ENCODE results near the gene RPS16. TPM values are rescaled to one million over a fixed set of nuclear protein-coding genes. Genes with fewer than 3 reads are reported as not detected.

RPS16 gene
- total and polyA plus RNA-seq, 2 experiments from 2014 or later: 207 to 1,901 TPM

DNA sequence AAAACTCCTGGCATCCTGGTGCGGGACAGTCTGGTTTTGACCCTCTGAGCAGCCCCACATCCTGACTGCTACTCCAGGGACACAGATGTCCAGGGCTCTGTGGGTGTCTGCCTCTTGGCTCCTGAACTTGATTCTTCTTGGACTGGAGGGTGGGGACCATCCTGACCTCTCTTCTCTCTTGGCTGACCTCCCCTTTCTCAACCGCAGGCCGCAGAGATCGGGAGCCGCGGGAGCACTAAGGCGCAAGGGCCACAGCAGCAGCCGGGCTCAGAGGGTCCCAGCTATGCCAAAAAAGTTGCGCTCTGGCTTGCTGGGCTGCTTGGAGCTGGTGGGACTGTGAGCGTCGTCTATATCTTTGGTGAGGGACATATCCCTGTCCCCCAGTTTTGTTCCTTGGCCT is 45.9 kb upstream of the RPS16 start (continued):
- TF ChIP-seq, protein P1, sequence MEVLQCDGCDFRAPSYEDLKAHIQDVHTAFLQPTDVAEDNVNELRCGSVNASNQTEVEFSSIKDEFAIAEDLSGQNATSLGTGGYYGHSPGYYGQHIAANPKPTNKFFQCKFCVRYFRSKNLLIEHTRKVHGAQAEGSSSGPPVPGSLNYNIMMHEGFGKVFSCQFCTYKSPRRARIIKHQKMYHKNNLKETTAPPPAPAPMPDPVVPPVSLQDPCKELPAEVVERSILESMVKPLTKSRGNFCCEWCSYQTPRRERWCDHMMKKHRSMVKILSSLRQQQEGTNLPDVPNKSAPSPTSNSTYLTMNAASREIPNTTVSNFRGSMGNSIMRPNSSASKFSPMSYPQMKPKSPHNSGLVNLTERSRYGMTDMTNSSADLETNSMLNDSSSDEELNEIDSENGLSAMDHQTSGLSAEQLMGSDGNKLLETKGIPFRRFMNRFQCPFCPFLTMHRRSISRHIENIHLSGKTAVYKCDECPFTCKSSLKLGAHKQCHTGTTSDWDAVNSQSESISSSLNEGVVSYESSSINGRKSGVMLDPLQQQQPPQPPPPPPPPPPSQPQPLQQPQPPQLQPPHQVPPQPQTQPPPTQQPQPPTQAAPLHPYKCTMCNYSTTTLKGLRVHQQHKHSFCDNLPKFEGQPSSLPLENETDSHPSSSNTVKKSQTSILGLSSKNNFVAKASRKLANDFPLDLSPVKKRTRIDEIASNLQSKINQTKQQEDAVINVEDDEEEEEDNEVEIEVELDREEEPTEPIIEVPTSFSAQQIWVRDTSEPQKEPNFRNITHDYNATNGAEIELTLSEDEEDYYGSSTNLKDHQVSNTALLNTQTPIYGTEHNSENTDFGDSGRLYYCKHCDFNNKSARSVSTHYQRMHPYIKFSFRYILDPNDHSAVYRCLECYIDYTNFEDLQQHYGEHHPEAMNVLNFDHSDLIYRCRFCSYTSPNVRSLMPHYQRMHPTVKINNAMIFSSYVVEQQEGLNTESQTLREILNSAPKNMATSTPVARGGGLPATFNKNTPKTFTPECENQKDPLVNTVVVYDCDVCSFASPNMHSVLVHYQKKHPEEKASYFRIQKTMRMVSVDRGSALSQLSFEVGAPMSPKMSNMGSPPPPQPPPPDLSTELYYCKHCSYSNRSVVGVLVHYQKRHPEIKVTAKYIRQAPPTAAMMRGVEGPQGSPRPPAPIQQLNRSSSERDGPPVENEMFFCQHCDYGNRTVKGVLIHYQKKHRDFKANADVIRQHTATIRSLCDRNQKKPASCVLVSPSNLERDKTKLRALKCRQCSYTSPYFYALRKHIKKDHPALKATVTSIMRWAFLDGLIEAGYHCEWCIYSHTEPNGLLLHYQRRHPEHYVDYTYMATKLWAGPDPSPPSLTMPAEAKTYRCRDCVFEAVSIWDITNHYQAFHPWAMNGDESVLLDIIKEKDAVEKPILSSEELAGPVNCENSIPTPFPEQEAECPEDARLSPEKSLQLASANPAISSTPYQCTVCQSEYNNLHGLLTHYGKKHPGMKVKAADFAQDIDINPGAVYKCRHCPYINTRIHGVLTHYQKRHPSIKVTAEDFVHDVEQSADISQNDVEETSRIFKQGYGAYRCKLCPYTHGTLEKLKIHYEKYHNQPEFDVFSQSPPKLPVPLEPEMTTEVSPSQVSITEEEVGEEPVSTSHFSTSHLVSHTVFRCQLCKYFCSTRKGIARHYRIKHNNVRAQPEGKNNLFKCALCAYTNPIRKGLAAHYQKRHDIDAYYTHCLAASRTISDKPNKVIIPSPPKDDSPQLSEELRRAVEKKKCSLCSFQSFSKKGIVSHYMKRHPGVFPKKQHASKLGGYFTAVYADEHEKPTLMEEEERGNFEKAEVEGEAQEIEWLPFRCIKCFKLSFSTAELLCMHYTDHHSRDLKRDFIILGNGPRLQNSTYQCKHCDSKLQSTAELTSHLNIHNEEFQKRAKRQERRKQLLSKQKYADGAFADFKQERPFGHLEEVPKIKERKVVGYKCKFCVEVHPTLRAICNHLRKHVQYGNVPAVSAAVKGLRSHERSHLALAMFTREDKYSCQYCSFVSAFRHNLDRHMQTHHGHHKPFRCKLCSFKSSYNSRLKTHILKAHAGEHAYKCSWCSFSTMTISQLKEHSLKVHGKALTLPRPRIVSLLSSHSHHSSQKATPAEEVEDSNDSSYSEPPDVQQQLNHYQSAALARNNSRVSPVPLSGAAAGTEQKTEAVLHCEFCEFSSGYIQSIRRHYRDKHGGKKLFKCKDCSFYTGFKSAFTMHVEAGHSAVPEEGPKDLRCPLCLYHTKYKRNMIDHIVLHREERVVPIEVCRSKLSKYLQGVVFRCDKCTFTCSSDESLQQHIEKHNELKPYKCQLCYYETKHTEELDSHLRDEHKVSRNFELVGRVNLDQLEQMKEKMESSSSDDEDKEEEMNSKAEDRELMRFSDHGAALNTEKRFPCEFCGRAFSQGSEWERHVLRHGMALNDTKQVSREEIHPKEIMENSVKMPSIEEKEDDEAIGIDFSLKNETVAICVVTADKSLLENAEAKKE (CRISPR knock-in tag; IDR thresholded peaks at IDR 0.05): no peak
- TF ChIP-seq STAT1 (IDR thresholded peaks at IDR 0.05; ENCODE audit: unreplicated experiment): no peak

DNA sequence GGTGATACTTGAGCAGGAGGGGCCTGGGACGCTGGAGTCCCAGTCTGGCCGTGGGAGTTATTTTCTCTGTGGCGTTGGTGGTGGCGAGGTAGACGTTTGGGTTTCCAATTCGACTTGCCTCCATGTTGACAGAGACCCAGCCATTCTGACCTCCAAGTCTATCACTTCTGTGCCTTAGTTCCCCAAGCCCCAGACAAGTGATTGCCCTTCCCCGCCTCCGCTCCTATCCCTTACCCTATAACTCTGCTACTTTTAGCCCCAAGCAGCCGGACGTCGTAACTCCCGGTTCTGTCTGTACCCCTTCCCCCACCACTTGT is 45.4 kb upstream of the RPS16 start:
- ATAC-seq: peak; percentile 3; the same call in 2 of the 3 replicates
- H3K27ac Mint-ChIP-seq: peak overlapping the region; percentile 96
- H2AFZ ChIP-seq: no peak overlapping the region

More for the DNA sequence above, 45.4 kb upstream of the RPS16 start:
- H4K20me1 ChIP-seq (replicated peaks; ENCODE audit: insufficient read depth): peaks cover 5% of the 10 kb centered on the region
- TF ChIP-seq CREB1 (CRISPR knock-in tag; IDR thresholded peaks at IDR 0.05; ENCODE audit: low read depth) (no peak), ZNF331 (CRISPR knock-in tag; IDR thresholded peaks at IDR 0.05; ENCODE audit: low read depth) (no peak), JUNB (IDR thresholded peaks at IDR 0.05; ENCODE audit: unreplicated experiment) (no peak)
- TF ChIP-seq, protein P2, sequence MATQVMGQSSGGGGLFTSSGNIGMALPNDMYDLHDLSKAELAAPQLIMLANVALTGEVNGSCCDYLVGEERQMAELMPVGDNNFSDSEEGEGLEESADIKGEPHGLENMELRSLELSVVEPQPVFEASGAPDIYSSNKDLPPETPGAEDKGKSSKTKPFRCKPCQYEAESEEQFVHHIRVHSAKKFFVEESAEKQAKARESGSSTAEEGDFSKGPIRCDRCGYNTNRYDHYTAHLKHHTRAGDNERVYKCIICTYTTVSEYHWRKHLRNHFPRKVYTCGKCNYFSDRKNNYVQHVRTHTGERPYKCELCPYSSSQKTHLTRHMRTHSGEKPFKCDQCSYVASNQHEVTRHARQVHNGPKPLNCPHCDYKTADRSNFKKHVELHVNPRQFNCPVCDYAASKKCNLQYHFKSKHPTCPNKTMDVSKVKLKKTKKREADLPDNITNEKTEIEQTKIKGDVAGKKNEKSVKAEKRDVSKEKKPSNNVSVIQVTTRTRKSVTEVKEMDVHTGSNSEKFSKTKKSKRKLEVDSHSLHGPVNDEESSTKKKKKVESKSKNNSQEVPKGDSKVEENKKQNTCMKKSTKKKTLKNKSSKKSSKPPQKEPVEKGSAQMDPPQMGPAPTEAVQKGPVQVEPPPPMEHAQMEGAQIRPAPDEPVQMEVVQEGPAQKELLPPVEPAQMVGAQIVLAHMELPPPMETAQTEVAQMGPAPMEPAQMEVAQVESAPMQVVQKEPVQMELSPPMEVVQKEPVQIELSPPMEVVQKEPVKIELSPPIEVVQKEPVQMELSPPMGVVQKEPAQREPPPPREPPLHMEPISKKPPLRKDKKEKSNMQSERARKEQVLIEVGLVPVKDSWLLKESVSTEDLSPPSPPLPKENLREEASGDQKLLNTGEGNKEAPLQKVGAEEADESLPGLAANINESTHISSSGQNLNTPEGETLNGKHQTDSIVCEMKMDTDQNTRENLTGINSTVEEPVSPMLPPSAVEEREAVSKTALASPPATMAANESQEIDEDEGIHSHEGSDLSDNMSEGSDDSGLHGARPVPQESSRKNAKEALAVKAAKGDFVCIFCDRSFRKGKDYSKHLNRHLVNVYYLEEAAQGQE (IDR thresholded peaks at IDR 0.05; ENCODE audit: unreplicated experiment): no peak
- H3K9me2 ChIP-seq (ENCODE audit: insufficient read depth): no peaks in the 10 kb centered on the region
- H3K79me2 ChIP-seq (replicated peaks; ENCODE audit: insufficient read depth): peaks cover 26% of the 10 kb centered on the region
- peaks cover 17% of the 10 kb centered on the region; the same call in 1 of the 2 replicates for H3K36me3 ChIP-seq (ENCODE audit: insufficient read depth)
- Mint-ChIP-seq H3K4me1 (peaks cover 18% of the 10 kb centered on the region), H3K9me3 (no peaks in the 10 kb centered on the region), H3K4me3 (peak overlapping the region; percentile 96), H3K27me3 (ENCODE audit: insufficient read depth, low read depth, poor library complexity) (peaks cover 12% of the 10 kb centered on the region), H3K36me3 (ENCODE audit: low read depth) (peaks cover 51% of the 10 kb centered on the region)
- no peaks in the 10 kb centered on the region for H3K27me3 ChIP-seq (ENCODE audit: insufficient read depth)
- H3K27ac ChIP-seq (ENCODE audit: low read depth): peak overlapping the region; percentile 98
- DNase-seq (ENCODE audit: low spot score): peak; percentile 17
- H3K4me1 ChIP-seq (ENCODE audit: insufficient read depth): peaks cover 12% of the 10 kb centered on the region
- peaks cover 23% of the 10 kb centered on the region for H3F3A ChIP-seq (replicated peaks; ENCODE audit: low read depth)
- peak overlapping the region; percentile 98 for H3K4me3 ChIP-seq
- peak overlapping the region; percentile 100 for H3K4me2 ChIP-seq

Data from GM23338 (cell line).